ENCODE measurements around the gene FGF2. TPM values are rescaled to one million over a fixed set of nuclear protein-coding genes. Genes with fewer than 3 reads are reported as not detected.
"Not testable (repeated sequence)": the region's sequence is repeated elsewhere in the genome, so short reads cannot be mapped to it uniquely, and the experiment has no call there.

The FGF2 gene
- total RNA-seq, 1 experiment from 2014 or later = 33.7 TPM

GRCh38 chr4:122842392-122842791, 15.8 kb downstream of the FGF2 start:
- Mint-ChIP-seq H3K36me3 (ENCODE audit: insufficient read depth, unreplicated experiment) (peaks cover 5% of the 10 kb centered on the region), H3K4me1 (ENCODE audit: low read depth, unreplicated experiment) (peaks cover 22% of the 10 kb centered on the region), H3K27me3 (ENCODE audit: unreplicated experiment) (no peaks in the 10 kb centered on the region), H3K9me3 (ENCODE audit: low read depth, unreplicated experiment) (peaks cover 2% of the 10 kb centered on the region), H3K4me3 (ENCODE audit: low read depth, unreplicated experiment) (no peak overlapping the region), H3K27ac (ENCODE audit: unreplicated experiment) (no peak overlapping the region)
- no TSS peak for BruUV-seq (replicated peaks)
- CTCF ChIA-PET = no interaction called here
- TF ChIP-seq, protein P1, sequence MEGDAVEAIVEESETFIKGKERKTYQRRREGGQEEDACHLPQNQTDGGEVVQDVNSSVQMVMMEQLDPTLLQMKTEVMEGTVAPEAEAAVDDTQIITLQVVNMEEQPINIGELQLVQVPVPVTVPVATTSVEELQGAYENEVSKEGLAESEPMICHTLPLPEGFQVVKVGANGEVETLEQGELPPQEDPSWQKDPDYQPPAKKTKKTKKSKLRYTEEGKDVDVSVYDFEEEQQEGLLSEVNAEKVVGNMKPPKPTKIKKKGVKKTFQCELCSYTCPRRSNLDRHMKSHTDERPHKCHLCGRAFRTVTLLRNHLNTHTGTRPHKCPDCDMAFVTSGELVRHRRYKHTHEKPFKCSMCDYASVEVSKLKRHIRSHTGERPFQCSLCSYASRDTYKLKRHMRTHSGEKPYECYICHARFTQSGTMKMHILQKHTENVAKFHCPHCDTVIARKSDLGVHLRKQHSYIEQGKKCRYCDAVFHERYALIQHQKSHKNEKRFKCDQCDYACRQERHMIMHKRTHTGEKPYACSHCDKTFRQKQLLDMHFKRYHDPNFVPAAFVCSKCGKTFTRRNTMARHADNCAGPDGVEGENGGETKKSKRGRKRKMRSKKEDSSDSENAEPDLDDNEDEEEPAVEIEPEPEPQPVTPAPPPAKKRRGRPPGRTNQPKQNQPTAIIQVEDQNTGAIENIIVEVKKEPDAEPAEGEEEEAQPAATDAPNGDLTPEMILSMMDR (IDR thresholded peaks at IDR 0.05; ENCODE audit: unreplicated experiment) = no peak
- intact Hi-C loops (cut with micrococcal nuclease; ENCODE audit: unreplicated experiment) = no loop called here
- DNase-seq = no peak

- no peak overlapping the region for H3K4me3 Mint-ChIP-seq (ENCODE audit: low read depth, unreplicated experiment)
- intact Hi-C loops (cut with micrococcal nuclease; ENCODE audit: unreplicated experiment) = no loop called here
- no peaks in the 10 kb centered on the region for H3K27me3 Mint-ChIP-seq (ENCODE audit: unreplicated experiment)
- H3K36me3 Mint-ChIP-seq (ENCODE audit: insufficient read depth, unreplicated experiment) = peaks cover 5% of the 10 kb centered on the region
- peaks cover 22% of the 10 kb centered on the region for H3K4me1 Mint-ChIP-seq (ENCODE audit: low read depth, unreplicated experiment)
- CTCF ChIA-PET = no interaction called here
- TF ChIP-seq, protein P1 (IDR thresholded peaks at IDR 0.05; ENCODE audit: unreplicated experiment) = no peak
- H3K9me3 Mint-ChIP-seq (ENCODE audit: low read depth, unreplicated experiment) = peaks cover 2% of the 10 kb centered on the region
- BruUV-seq (replicated peaks) = no TSS peak
- no peak overlapping the region for H3K27ac Mint-ChIP-seq (ENCODE audit: unreplicated experiment)
- no peak for DNase-seq
These were observed 16.4 kb downstream of the FGF2 start for GRCh38 chr4:122842984-122843531.

- H3K27ac Mint-ChIP-seq (ENCODE audit: unreplicated experiment); DNase-seq; H3K4me3 Mint-ChIP-seq (ENCODE audit: low read depth, unreplicated experiment); H3K27me3 Mint-ChIP-seq (ENCODE audit: unreplicated experiment); CTCF ChIA-PET; H3K36me3 Mint-ChIP-seq (ENCODE audit: insufficient read depth, unreplicated experiment); H3K9me3 Mint-ChIP-seq (ENCODE audit: low read depth, unreplicated experiment); intact Hi-C loops (cut with micrococcal nuclease; ENCODE audit: unreplicated experiment); BruUV-seq (replicated peaks): not testable (repeated sequence)
- peaks cover 22% of the 10 kb centered on the region for H3K4me1 Mint-ChIP-seq (ENCODE audit: low read depth, unreplicated experiment)
These were observed 17.8 kb downstream of the FGF2 start for GRCh38 chr4:122844391-122844790.

DNA sequence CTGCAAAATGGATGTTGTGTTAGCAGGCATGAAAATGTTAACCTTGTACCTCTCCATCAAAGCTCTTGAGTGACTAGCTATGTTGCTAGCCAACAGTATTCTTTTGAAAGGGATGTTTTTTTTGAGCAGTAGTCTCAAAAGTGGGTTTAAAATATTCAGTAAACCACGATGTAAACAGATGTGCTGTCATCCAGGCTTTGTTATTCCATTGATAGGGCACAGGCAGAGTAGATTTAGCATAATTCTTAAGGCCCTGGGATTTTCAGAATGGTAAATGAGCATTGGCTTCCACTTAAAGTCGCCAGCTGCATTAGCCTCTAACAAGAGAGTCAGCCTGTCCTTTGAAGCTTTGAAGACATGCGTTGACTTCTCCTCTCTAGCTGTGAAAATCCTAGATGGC, 18.4 kb downstream of the FGF2 start:
- BruUV-seq (replicated peaks) = no TSS peak
- intact Hi-C loops (cut with micrococcal nuclease; ENCODE audit: unreplicated experiment) = no loop called here
- TF ChIP-seq, protein P1 (IDR thresholded peaks at IDR 0.05; ENCODE audit: unreplicated experiment) = no peak
- CTCF ChIA-PET = interaction anchor here (1.1 kb wide), 1 partner anchor 10 kb away, joined by 4 read pairs; no protein-coding TSS in a partner anchor
- no peak for DNase-seq
- Mint-ChIP-seq H3K4me1 (ENCODE audit: low read depth, unreplicated experiment) (peaks cover 22% of the 10 kb centered on the region), H3K9me3 (ENCODE audit: low read depth, unreplicated experiment) (peaks cover 2% of the 10 kb centered on the region), H3K27ac (ENCODE audit: unreplicated experiment) (no peak overlapping the region), H3K4me3 (ENCODE audit: low read depth, unreplicated experiment) (no peak overlapping the region), H3K27me3 (ENCODE audit: unreplicated experiment) (no peaks in the 10 kb centered on the region), H3K36me3 (ENCODE audit: insufficient read depth, unreplicated experiment) (peaks cover 3% of the 10 kb centered on the region)

DNA sequence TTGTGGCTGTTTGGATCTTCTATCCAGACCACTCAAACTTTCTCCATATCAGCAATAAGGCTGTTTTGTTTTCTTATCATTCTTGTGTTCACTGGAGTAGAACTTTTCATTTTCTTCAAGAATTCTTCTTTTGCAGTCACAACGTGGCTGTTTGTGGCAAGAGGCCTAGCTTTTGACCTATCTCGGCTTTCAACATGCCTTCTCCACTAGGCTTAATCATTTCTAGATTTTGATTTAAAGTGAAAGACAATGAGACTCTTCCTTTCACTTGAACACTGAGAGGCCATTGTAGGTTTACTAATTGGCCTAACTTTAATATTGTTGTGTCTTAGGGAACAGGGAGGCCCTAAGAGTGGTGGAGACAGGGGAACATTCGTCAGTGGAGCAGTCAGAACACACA, 19.1 kb downstream of the FGF2 start:
- Mint-ChIP-seq H3K4me3 (ENCODE audit: low read depth, unreplicated experiment) (no peak overlapping the region), H3K9me3 (ENCODE audit: low read depth, unreplicated experiment) (peaks cover 2% of the 10 kb centered on the region), H3K36me3 (ENCODE audit: insufficient read depth, unreplicated experiment) (no peaks in the 10 kb centered on the region), H3K4me1 (ENCODE audit: low read depth, unreplicated experiment) (peaks cover 22% of the 10 kb centered on the region), H3K27me3 (ENCODE audit: unreplicated experiment) (no peaks in the 10 kb centered on the region), H3K27ac (ENCODE audit: unreplicated experiment) (no peak overlapping the region)
- DNase-seq = no peak
- CTCF ChIA-PET = interaction anchor here (1.1 kb wide), 1 partner anchor 10 kb away, joined by 4 read pairs; no protein-coding TSS in a partner anchor
- intact Hi-C loops (cut with micrococcal nuclease; ENCODE audit: unreplicated experiment) = no loop called here
- no TSS peak for BruUV-seq (replicated peaks)
- TF ChIP-seq, protein P1 (IDR thresholded peaks at IDR 0.05; ENCODE audit: unreplicated experiment) = no peak
